BJ (cell line): ENCODE results near the gene NAV2. TPM values are rescaled to one million over a fixed set of nuclear protein-coding genes. Genes with fewer than 3 reads are reported as not detected.

Experiments used
- CTCF ChIA-PET: fragments of 350-600 bp; formaldehyde crosslinking; extraction: SDS; loops from one replicate; lab custom pipeline; 2021; ENCODE audit warnings: antibody characterized with exemption, inconsistent platforms; lab: Yijun Ruan, JAX
- POLR2A ChIA-PET: fragments of 300-600 bp; sonication (Branson Sonifier 250); formaldehyde crosslinking; extraction: SDS; loops from one replicate; lab custom pipeline; 2021; ENCODE audit warnings: antibody characterized with exemption; lab: Charles Lee
- DNase-seq: peaks from one replicate; pipeline ENCODE4 v3.0.0-alpha.2; 2011; ENCODE audit warnings: low read depth
- H3K27me3 ChIP-seq: 2 replicates; pipeline ENCODE4 v1.6.0; 2011; ENCODE audit warnings: low read length; ENCODE audit not compliant: control insufficient read depth, insufficient read depth
- H3K36me3 ChIP-seq: 2 replicates; pipeline ENCODE4 v1.5.1; 2011; ENCODE audit warnings: low read length; ENCODE audit not compliant: control insufficient read depth, insufficient read depth
- H3K4me3 ChIP-seq: 2 replicates; pipeline ENCODE4 v1.5.1; 2011; ENCODE audit warnings: low read depth, mild to moderate bottlenecking, control low read depth, low read length
- CTCF ChIP-seq: IDR thresholded peaks from 2 replicates; pipeline ENCODE4 v1.5.1; 2011; ENCODE audit warnings: low read depth, mild to moderate bottlenecking, control low read depth, inconsistent platforms, low read length, moderate library complexity; ENCODE audit not compliant: insufficient read depth
- polyA plus RNA-seq: library from polyadenylated mRNA; depleted of rRNA; stranded (reverse); fragments of >200 nt; gene quantifications from 2 replicates; pipeline ENCODE4 v1.2.3, GENCODE V29; 2011

The NAV2 gene
- polyA plus RNA-seq, 1 experiment, result 6.1 TPM

DNA sequence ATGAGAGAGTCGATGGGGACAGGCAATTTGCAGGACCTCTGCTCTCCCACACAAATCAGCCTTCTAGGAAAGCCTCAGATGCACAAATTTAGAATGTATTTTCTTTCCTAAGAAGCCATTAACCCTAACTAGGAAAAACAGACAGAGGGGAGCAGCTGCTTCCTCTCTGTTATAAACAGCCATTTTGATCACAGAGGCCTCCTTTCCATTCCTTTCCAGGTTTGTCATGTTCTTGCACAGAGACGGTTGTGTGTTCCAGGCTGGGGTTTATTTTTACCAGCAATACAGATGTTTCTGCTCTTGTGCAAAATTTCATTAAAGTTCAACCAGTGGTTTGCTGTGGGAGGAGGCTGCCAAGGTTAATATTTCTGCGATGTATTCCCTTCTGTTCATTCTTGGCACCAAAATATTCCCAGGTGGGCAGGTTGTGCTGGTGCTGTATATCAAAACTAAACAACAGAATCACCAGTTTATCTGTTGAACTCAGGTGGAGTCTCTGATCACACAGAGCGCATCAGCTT is 90.2 kb downstream of the NAV2 start:
- Histone ChIP-seq H3K36me3 (peaks cover 2% of the 10 kb centered on the region; the same call in 1 of the 2 replicates), H3K4me3 (no peak overlapping the region), H3K27me3 (no peaks in the 10 kb centered on the region)
- no peak for TF ChIP-seq CTCF
- no peak for DNase-seq
- CTCF ChIA-PET, result interaction anchor here (0.6 to 1.5 kb wide), 2 partner anchors 83 to 101 kb away, joined by 3 read pairs; no protein-coding TSS in a partner anchor
- POLR2A ChIA-PET, result no interaction called here

GRCh38 chr11:19803506-19803998 is 90.9 kb downstream of the NAV2 start:
- no peak for DNase-seq
- no peaks in the 10 kb centered on the region for H3K27me3 ChIP-seq
- TF ChIP-seq CTCF, result no peak
- peaks cover 2% of the 10 kb centered on the region; the same call in 1 of the 2 replicates for H3K36me3 ChIP-seq
- POLR2A ChIA-PET, result no interaction called here
- no peak overlapping the region for H3K4me3 ChIP-seq
- CTCF ChIA-PET, result interaction anchor here (0.6 to 1.5 kb wide), 3 partner anchors 100 to 310 kb away, joined by 3 read pairs; no protein-coding TSS in a partner anchor

DNA sequence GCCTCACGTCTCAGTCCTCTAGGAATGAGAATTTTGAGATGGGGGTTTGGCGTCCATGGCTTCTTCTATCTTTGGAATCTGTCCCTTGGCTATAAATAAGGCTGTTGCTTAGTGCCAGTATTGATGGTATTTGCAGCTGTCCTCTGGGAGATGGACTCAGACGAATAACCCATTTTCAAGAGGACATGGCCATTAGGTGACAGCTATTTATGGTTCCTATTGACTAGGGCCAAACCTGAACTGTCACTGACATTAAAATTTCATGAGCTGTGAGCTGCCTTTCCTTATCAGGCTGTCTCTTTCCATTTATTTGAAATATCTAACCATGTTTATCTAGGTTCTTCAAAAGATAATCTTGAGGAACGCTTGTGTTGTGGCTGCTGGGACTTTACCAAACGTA is 92.7 kb downstream of the NAV2 start:
- Histone ChIP-seq H3K36me3 (no peaks in the 10 kb centered on the region), H3K27me3 (no peaks in the 10 kb centered on the region), H3K4me3 (no peak overlapping the region)
- TF ChIP-seq CTCF, result no peak
- DNase-seq, result no peak
- POLR2A ChIA-PET, result no interaction called here
- CTCF ChIA-PET, result no interaction called here

- ChIA-PET POLR2A (no interaction called here), CTCF (no interaction called here)
- no peak for TF ChIP-seq CTCF
- no peak for DNase-seq
- Histone ChIP-seq H3K4me3 (no peak overlapping the region), H3K27me3 (no peaks in the 10 kb centered on the region), H3K36me3 (no peaks in the 10 kb centered on the region)
Measured at GRCh38 chr11:19805827-19806226, 93.2 kb downstream of the NAV2 start.

DNA sequence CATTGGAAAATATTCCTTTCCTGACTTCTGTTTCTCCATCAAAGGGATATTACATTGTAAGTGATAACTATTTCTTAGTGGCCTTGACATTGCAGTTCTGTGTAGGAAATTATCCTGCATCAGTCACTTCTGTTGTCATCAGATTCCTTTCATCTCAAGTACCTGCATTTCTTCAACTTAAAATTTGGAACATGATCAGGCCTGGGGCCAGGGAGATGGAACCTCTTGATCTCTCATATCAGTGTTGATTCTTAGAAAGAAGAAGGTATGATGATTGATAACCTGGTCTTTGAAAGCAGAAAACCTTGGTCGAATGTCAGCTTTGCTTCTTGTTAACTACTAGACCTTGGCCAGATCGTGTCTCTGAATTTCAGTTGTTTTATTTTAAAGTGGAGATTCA is 93.6 kb downstream of the NAV2 start:
- ChIA-PET POLR2A (no interaction called here), CTCF (interaction anchor here (1.1 to 1.4 kb wide), 2 partner anchors 14 to 243 kb away, joined by 3 read pairs; no protein-coding TSS in a partner anchor)
- no peak overlapping the region for H3K4me3 ChIP-seq
- no peak for TF ChIP-seq CTCF
- no peaks in the 10 kb centered on the region for H3K36me3 ChIP-seq
- H3K27me3 ChIP-seq, result no peaks in the 10 kb centered on the region
- DNase-seq, result no peak
